OCI-LY3 (cell line): Measurements from ENCODE around the gene ADGRV1.

Source experiments
- EZH2phosphoT487 ChIP-seq: fragments of 200-600 bp; shearing (Covaris generic); IDR thresholded peaks from 2 replicates; pipeline ENCODE4 v1.6.1; 2018; ENCODE audit warnings: antibody characterized with exemption, mixed run types, low read depth
- TF ChIP-seq, protein P1 (sequence below): fragments of 200-600, 300-600 bp; sonication (generic); IDR thresholded peaks from 2 replicates; pipeline ENCODE4 v1.5.1; 2014; ENCODE audit warnings: antibody characterized with exemption, low read length, low read depth

DNA sequence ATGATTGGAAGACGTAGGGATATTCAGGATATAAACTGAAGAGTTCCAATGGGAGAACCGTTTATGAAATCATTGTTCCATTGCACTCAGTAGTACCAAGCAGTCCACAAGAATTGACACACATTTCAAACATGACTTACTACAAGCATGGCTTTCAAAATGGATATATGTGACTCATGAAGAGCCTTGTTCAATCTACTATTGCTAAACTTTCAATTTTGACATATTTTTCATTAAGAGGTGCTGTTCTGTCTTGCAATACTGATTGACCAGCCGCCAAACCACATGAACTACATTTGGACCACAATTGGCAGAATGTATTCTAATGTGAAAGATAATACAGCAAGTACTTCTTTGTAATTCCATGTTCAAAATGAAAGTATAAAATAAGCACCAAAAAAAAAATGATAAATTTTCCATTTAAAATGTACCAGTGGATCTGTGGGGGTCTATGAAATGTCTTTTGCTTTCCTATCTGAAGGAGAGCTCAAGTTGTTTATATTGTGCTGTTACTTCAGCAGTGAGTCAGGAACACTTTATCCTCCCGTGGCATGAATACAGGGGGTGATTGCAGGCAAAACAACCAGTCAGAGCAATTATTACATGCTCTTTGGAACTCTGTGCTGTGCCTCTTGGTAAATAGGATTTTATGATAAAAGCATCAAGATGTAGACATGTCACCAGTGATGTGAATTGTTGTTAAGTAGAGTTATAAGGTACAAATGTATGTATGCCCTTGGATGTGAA lies 458.5 kb downstream of the ADGRV1 start:
- TF ChIP-seq, protein P1, sequence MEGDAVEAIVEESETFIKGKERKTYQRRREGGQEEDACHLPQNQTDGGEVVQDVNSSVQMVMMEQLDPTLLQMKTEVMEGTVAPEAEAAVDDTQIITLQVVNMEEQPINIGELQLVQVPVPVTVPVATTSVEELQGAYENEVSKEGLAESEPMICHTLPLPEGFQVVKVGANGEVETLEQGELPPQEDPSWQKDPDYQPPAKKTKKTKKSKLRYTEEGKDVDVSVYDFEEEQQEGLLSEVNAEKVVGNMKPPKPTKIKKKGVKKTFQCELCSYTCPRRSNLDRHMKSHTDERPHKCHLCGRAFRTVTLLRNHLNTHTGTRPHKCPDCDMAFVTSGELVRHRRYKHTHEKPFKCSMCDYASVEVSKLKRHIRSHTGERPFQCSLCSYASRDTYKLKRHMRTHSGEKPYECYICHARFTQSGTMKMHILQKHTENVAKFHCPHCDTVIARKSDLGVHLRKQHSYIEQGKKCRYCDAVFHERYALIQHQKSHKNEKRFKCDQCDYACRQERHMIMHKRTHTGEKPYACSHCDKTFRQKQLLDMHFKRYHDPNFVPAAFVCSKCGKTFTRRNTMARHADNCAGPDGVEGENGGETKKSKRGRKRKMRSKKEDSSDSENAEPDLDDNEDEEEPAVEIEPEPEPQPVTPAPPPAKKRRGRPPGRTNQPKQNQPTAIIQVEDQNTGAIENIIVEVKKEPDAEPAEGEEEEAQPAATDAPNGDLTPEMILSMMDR = no peak
- no peak for TF ChIP-seq EZH2phosphoT487
